SW 1271 (cell line): ENCODE data around the gene ZNF300.
"Not testable (repeated sequence)": the region's sequence is repeated elsewhere in the genome, so short reads cannot be mapped to it uniquely, and the experiment has no call there.

Experiments used
- DNase-seq, 2 experiments: peaks; one replicate each; lab custom pipeline; 2025; lab: John Stamatoyannopoulos, UW

The ZNF300 gene

GRCh38 chr5:150904479-150905311, at the start of gene ZNF300:
Gene ZNF300, minus strand, starts transcription at chr5:150904980. Its CDS starts 1,825 bp downstream, at chr5:150903155.
- DNase-seq: no peak

GRCh38 chr5:150948539-150948938, 43.8 kb upstream of the ZNF300 start:
- DNase-seq: no peak

GRCh38 chr5:150946351-150946905, 41.6 kb upstream of the ZNF300 start:
- no peak for DNase-seq

GRCh38 chr5:150945947-150946346, 41.2 kb upstream of the ZNF300 start:
- no peak for DNase-seq

DNA sequence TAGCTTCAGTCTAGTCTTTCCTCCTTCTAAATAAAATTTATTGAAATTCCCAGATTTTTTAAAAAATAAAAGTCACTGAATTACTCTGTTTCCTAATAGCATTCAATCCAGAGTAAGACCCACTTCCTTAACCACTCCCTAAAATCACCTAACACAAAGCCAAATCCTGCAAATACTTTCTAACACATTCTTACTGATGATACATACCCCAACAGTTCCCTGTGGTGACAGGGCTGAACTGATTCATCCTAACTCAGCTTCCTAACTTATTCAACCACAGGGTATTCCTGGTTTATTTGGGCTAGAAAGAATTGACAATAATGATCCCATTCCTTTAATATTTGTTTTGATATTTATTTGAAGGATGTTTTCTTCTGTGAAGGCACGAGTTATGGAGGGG, 40.7 kb upstream of the ZNF300 start:
- no peak for DNase-seq

DNA sequence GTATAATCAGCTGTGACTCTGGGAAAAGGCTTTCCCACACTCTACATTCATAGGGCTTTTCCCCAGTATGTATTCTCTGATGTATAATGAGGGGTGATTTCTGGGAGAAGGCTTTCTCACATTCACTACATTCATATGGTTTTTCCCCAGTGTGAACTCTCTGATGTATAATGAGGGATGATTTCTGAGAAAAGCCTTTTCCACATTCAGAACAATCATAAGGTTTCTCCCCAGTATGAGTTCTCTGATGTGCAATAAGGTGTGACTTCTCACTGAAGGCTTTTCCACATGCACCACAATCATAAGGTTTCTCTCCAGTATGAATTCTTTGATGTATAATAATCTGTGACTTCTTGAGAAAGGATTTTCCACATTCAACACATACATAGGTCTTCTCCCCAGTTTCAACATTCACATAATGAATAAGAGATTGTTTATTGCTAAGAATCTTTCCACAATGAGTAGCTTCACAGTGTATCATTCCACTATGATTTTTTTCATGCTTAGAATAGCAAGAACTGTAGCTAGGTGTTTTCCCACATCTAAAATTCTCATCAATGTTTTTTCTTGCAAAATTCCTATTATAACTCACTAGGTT, 26.7 kb upstream of the ZNF300 start:
- DNase-seq: no peak

DNA sequence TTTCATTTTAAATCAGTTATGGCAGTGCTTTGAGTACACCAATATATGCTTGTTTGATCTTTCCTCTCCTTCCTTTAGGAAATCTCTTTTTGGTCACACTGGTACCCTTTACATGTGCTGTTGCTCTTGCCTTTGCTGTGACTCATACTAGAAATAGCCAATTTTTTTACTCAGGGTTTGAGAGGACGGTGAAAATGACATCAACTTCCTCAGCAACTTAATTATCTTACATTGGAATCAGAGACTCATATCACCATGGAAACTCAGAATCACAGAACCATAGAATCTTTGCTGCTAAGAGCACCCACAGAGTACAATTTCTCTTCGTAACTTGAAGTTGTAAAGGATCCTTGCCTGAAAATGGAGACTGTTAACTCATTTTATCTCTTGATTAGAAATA, 13.8 kb upstream of the ZNF300 start:
- DNase-seq: peak; percentile 14 to 55

DNA sequence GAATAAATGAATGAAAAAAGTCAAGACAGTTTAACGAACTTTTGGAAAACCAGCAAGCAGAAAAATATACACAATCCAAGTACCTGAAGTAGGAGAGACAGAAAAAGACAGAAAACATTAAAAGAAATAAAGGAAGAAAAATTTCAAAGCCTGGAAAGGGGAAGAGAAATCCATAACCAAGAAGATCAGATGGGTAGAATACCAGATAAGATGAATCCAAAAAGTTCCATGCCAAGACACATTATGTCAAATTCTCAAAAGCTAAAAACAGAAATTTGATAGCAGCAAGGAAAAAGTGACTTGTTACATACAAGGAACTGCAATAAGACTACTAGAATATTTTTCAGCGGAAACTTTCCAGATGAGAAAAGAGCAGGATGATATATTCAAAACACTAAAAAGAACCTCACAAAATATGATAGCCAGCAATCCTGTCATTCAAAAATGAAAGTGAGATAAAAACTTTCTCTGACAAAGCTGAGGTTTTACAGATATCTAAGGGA, 7.6 kb upstream of the ZNF300 start:
- no peak for DNase-seq

DNA sequence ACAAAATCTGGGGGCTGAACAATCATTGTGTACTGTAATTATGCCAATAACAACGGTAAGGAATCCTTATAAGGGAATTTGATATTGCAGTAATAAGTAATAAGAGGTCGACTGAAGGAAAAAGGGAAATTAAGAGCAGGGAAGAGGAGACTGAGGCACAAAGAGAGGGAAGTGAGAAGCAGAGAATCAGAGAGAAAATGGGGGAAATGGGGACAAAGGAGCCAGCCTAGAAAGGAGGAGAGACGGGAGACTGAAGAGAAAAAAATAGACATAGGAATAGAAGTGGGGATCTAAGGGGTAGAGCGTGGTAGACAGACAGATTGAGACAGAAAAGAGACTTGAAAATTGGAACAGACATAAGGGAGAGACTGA, 518 bp upstream of the ZNF300 start:
- DNase-seq: no peak

DNA sequence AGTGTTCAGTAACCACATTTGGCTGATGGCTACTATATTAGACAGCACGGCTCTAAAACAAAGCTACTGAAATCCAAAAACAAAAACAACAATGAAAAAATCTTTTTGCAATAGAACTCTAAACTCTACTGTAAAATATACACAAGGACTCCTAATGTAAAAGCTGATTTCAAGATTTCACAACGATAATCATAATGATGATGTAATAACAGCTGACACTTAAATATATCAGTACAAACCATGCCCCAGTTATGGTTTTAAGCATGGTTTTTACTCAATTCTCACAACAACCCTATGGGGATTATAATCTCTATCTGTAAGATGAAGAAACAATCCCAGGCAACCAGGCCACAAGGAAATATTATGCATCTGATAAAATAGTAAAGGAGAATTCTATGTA, 3.3 kb downstream of the ZNF300 start:
- no peak for DNase-seq

- DNase-seq: no peak
These were observed 9.1 kb downstream of the ZNF300 start for GRCh38 chr5:150895431-150896428.

GRCh38 chr5:150879358-150879757, 25.4 kb downstream of the ZNF300 start:
- DNase-seq: no peak

GRCh38 chr5:150862070-150862469, 42.7 kb downstream of the ZNF300 start:
- DNase-seq: no peak

GRCh38 chr5:150860246-150860821, 44.4 kb downstream of the ZNF300 start:
- no peak for DNase-seq

GRCh38 chr5:150856700-150857099, 48.1 kb downstream of the ZNF300 start:
- not testable (repeated sequence) for DNase-seq

- no peak for DNase-seq
These were observed 51.2 kb downstream of the ZNF300 start for GRCh38 chr5:150853561-150853960.

GRCh38 chr5:150851039-150851438, 53.7 kb downstream of the ZNF300 start:
- DNase-seq: no peak

DNA sequence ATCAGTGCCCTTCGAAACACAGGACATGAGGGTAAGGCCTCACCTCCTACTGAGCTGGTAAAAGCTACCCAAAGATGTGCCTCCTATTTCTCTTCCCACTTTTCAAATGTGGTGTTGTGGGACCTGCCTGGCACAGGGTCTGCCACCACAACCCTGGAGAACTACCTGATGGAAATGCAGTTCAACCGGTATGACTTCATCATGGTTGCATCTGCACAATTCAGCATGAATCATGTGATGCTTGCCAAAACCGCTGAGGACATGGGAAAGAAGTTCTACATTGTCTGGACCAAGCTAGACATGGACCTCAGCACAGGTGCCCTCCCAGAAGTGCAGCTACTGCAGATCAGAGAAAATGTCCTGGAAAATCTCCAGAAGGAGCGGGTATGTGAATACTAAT, 56.5 kb downstream of the ZNF300 start:
- no peak for DNase-seq

- DNase-seq: no peak
These were observed 57.5 kb downstream of the ZNF300 start for GRCh38 chr5:150847334-150847695.

DNA sequence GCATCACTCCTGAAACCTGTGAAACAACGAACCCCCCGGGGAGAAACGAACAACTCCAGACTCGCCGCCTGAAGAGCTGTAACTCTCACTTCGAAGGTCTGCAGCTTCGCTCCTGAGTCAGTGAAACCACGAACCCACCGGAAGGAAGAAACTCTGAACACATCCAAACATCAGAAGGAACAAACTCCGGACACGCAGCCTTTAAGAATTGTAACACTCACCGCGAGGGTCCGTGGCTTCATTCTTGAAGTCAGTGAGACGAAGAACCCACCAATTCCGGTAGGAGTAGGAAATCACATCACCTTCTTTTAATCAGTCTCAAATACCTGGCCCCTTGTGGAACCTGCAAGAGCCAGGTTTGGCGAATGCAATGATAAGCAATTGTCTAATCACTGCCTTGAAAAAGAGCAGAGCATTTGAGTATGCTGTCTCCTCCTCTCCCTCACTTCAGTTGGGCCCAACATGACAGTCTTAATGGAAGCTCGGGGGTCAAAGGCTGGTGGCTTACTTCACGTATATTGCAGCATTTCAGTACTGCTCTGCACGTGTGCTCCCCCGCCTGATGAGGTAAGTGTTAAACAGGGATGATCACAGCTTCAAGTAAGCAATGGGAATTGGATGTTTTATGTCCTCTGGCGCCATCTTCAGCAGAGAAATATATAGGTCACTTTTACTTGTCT, 58.0 kb downstream of the ZNF300 start:
- DNase-seq: peak; percentile 27 to 89

GRCh38 chr5:150846308-150846653, 58.5 kb downstream of the ZNF300 start, which contains the start of gene IRGM:
Gene IRGM, plus strand, starts transcription at chr5:150846521. Its CDS starts 1,603 bp downstream, at chr5:150848124.
- not testable (repeated sequence) for DNase-seq
